ENCODE results near the gene MAPK10.

The MAPK10 gene

DNA sequence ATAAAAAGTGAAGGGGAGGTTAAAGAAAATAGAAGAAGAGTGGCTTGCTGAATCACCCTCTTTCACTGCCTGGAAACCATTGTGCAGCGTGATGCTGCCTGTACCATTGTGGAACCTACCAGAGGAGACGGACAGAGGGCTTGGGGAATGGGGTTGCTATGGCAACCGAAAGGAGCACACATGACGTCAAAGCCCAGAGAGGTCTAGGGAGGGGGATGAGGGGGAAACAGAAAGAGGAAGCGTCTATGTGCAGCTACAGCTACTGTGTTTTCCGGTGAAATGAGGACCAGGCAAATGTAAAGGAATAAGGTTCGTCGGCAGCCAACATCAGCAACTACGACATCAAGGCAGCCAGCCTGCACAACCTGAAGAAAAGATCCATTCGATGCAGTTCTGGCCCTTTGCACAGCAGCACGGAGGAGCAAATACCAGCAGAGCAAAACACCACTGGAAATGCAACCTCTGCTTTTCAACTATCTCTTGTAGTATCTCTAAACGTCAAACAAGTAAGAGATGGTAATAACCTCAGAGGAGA lies at the start of gene MAPK10:
TSS of gene MAPK10 (minus strand) at position 110 of the 535 bp plus-strand sequence.
- DNase-seq, result no peak

DNA sequence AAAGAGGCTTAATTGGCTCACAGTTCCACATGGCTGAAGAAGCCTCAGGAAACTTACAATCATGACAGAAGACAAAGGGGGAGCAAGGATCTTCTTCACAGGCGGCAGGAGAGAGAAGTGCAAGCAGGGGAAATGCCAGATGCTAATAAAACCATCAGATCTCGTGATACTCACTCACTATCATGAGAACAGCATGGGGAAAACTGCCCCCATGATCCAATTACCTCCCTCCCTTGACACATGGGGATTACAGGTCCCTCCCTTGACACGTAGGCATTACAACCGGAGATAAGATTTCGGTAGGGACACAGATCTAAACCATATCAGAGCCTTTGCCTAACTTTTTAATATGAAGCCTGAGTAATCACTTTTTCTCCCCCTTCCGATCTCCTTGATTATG lies 43.7 kb upstream of the MAPK10 start:
- DNase-seq, result no peak

DNA sequence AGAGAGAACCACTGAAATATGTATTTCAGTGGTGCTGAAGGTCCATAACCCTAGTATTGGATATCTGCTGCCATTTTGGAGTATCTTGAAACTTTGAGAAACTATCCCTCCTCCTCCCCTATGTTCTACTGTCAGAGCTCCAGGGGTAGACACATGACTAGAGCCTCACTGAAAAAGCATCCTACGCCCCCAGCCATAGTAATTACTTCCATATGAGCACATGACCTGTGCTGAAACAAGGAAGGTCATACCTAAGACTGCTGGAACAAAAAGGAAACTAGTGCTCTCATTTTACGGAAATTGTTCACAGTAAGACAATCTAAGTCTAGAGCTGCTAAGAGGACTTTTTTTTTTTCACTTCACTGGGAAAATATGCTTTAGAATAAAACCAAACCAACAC lies 42.0 kb upstream of the MAPK10 start:
- no peak for DNase-seq

DNA sequence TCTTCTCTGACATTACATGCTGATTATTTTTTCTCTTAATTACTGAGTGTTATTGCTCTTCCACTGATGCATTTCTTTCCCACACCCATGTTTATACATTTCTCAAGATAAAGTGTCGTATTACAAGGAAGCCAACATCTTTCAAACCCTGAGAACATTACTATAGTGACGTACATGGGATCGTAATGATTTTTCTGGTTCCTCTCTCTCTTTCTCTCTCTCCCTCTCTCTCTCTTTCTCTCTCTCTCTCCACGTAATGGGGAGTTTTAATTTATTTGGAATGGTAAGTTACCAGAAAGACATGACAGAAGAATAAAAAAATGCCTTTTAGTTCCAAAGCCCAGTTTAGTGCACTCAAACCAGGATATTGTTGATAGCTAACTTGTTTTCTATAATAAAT lies 40.4 kb upstream of the MAPK10 start:
- no peak for DNase-seq

DNA sequence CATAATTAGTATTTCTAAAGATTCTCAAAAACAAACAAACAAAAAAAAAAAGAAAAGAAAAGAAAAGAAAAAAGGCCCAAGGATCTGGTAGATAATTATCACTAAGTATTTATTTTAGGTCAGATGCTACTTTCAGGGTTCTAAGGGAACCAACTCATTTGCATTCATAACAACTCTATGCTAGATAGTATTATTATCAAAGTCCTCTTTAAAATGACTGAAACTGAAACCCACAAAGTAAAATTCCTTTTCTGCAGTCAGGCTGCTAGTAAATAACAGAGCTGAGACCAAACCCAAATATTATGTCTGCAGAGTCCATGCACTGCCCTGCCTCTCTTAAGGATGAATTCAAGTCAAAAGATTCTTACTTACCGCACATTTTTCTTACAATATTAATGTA lies 38.3 kb upstream of the MAPK10 start:
- no peak for DNase-seq

DNA sequence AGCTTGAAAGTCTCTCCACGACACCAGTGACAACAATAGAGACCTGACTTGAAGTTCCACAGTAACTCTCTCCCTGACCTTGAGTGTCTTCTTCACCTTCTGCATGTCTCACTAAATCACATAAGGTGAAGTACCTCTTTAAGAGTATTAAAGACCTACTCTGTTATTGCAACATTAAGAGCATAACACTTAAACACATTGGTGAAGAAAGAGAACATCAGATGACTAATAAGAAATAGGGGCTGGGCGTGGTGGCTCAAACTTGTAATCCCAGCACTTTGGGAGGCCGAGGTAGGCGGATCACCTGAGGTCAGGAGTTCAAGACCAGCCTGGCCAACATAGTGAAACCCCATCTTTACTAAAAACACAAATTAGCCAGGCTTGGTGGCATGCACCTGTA lies 33.9 kb upstream of the MAPK10 start:
- DNase-seq, result no peak

DNA sequence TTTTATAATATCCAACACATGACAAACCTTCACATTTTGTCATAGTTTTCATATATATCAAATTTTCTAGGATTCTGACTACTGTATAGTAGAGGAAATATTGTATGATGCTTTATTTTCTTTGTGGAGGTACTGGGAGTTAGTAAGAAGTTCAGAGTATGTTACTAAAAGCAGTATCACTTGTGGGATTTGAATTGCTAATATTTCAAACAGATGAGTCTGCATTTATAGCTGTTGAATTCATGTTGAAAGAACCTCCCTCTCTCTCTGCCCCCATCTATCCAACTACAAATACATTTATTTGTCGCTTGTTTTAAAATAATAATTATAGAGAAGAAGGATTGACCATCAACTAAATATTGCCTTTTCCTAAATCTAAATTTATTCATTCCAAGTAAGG lies 29.8 kb upstream of the MAPK10 start:
- DNase-seq, result no peak

DNA sequence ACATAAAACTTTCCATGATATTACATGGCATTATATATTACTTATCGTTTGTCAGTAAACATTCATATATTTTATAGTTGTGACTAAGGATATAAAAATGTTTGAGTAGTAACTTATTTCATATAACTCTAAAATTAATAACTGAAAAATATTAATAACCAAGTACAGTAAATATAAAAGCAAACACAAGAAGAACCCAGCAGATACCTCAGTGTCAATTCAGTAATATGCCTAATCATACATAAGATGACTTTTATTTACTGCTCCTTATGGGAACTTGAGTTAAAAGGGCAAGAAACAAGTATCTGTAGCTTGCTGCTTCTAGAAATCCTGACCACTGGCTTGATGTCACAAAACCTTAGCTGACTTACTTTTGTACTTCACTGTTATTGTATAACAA lies 28.4 kb upstream of the MAPK10 start:
- no peak for DNase-seq

DNA sequence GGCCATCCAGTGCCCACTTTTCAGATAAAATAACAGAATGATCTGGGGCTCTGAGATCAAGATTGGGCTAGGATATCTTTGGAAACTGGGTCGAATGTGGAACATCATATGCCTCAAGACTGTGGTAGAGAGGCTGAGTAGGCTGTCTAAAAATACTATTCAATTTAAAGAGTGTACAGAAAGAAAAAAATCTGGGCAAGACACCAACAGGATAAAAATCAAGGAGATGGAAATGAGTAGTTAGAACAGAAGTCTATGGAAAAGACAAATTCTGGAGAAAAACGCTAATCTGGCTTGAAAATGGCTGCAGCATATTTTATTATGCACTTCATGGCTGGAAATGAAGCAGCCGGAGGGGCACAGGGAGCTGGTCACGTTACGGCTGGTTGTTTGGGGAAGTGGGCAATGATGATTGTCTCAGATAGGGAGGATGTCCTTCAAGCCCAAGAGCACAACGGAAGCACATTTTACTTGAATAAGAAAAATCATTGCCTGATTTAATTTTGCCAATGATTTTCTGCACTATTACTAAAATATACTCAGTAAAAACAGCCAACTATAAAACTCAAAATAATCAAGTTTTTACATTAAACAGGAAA lies 27.1 kb upstream of the MAPK10 start:
- no peak for DNase-seq

DNA sequence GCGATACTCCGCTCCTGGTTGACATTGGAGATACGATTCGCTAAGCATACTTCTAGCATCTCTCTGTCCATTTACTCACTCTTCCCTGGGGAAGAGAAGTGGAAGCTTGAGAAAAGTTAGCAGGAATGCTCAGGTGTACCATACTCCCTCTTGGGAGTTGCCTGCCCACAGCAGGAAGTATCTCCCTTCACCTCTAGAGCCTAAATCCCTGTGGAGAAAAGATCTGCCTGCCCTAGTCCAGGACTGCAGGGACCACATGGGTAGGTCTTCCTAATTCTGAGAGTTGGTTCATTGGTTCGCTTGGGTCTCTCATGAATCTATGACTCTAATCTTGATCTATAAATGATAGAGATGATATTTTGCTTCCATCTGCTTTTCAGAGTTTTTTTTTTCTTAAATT lies 26.3 kb upstream of the MAPK10 start:
- no peak for DNase-seq

DNA sequence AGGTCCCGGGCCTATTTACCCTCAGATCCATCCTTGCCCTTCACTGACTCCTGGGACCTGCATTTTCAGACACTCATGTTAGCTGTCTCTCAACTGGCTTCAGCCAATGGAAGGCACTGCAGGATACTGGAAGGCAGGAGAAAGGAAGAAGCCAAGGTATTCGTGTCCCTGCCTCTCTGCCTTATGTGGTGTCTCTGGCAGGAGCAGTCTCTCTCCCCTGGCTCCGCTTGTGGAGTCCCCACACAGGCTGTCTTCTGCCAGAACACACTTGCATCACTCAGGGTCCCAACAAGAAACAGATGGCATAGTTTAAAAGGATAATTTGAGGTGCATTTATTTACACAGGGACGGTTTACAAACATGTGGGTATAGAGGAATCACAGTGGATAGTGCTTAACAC lies 21.6 kb upstream of the MAPK10 start:
- no peak for DNase-seq

DNA sequence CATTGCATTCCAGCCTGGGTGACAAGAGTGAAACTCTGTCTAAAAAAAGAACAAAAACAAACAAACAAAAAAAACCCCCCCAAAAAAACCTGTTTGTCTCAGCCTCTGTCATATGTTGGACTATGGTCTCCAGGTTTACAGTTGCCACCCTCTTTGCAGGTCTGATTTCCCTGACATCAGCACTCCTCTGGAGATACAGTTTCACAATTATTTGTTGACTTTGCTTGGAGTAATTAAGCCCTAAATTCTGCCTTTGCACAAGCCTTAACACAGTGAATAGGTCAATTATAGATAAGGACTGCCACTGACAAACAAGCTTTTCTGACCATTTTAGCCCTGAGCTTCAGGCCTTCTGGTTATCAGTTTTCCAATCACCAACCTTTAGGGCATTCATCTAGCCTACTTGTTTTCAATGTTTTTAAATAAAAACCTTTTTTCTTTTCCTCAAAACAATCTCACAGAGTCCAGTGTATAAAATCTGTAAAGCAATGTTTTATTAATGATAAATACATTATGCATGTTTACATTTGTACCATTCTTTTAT lies 20.4 kb upstream of the MAPK10 start:
- DNase-seq, result no peak

DNA sequence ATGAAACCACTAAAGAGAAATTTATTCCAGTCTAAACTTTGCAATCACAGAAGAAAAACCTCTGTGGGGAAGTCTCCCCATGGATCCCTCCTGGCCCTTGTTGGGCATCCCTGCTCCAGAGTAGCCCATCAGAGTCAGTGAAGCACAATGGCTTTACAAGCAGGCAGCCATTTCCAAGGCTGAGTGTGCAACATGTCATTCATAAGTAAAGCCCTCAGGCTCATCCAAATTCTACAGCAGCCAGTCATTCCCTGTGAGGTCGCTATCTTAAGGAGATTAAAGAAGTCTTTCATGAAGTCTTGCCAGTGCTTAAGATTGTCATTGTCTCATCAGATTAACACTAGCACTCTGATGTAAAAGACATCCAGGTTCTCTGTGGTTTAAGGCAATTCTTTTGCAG lies 17.0 kb upstream of the MAPK10 start:
- DNase-seq, result peak; percentile 16

DNA sequence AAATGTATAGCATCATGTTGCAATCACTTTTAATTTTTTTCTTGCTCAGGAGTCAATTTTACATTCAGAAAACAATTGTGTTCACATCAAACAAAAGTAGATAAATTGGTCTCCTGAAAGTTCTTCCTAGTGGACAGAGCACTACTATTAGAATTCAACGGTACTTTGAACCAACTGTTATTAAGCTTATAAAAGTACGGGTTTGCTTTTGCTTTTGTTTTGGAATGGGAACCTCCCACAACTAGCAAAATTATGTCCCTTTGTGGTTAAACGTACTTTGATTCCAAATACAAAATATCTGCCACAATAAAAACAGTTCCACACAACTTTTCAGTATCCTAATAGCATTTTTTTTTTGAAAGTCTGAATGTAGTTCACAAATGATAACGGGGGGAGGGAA lies 8.6 kb upstream of the MAPK10 start:
- no peak for DNase-seq

DNA sequence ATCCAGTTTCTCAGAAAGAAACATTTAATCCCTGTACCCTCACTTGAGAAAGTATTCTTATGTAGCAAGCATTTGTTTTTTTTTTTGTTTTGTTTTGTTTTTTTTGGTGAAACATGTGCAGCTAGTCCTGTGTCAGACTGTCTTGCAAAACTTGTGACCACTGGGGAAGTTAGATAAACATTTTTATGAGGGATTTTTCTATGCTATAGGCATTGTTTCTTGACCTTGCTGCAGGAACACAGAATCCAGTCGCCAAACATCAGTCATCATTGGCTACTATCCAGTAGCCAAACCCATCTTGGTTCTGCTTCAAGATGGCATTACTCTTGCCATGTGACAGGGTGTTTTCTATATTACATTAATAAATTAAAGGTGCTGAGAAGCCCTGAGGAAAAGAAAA lies 7.7 kb upstream of the MAPK10 start:
- no peak for DNase-seq

DNA sequence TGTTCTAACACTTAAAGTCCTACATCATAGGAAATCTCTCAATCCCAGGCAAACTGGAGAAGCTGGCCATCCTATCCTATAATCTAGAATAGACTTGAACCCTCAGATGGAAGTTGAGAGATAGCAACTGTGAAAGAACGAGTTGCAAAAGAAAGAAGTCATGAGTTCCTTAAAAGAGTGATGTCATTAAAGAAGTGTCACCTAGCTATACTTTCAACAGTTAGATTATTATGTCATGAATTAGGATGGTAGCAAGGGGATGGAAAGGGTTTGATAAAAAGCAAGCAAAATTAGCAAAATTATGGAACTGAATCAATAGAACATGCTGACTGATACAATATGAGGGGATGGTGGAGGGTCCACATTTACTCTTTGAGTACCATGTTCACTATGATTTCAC lies 7.1 kb upstream of the MAPK10 start:
- DNase-seq, result no peak

DNA sequence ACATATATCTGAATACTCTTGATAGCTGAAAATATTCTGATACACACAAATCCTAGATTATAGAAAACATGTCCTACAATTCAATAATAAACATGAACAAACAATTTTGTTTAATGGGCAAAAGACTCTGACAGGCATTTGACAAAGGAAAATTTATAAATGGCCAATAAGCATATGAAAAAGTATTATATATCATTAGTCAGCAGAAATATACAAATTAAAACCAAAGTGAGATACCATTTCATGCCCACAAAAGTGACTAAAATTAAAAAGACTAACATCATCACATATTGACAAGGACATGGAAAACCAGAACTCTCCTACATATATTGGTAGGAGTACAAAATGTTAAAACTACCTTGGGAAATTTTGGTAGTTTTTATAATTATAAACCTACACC lies 2.7 kb upstream of the MAPK10 start:
- DNase-seq, result no peak

DNA sequence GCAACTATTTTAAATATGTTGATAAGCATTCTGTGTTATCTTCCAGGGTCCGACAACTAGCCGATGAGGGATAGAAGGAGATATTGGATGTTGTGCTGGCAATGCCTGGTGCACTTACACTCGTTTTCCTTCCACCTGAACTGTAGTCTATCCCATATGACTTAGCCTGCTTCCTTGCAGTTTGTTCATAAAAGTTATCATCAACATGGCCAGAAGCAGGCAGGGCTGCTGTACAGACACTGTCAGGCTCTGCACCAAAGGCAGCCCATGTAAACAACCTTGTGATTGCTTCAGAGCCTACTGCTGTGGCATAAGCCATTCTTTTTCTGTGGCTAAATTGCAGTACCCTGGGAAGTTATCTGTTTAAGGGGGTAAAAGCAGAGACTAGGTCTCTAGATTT lies 1.6 kb downstream of the MAPK10 start:
- DNase-seq, result no peak

DNA sequence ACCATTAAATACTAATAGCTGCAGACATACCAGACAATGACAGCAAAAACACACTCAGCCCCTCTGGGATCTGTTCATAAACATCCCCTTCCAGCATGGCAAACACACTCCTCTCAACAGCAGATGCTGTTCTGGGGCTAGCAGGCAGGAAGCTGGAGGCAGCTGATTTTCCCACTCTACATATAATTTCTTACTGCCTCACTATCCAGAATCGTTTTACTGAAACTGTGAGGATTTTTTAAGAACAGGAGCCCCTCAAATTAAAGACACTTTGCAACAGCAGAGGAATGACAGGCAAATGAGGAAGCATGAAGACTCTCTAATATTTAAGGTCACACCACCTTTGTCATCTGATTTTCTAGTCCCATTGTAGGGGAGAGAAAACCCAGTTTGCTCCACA lies 2.2 kb downstream of the MAPK10 start:
- no peak for DNase-seq

DNA sequence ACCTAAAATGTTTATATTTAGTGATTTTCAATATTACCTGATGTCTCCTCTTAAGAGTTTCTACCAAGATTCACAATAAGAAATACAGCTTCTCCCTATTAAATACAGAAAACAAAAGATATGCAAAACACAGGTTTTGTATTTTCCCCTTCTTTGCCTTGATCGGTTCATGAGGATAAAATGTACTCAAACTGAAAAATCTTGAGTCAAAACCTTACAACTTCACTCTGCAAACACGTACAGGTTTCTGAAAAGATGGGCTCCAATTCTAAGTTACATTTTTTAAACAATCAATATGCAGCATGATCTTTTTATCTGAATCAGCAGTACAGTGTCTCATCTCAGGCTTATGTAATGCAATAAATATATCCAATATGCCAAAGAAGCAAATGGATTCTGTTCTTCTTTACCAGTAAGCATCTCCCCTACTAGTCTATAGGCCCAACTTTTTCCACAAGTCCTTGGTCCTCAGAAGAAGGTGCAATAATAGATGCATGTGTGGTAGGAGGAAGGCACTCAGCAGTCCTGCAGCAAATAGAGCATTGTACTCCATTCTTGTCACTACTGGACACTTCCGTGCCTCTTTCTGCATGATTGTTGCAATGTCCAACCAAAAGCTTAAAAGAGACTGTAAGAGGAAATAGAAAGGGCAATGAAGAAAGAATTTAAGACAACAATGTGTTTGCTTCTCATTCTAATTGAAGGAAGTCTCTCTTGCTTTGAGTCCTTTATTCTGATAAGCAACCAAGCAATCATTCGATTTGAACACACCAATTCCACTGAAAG lies 3.2 kb downstream of the MAPK10 start:
- no peak for DNase-seq

DNA sequence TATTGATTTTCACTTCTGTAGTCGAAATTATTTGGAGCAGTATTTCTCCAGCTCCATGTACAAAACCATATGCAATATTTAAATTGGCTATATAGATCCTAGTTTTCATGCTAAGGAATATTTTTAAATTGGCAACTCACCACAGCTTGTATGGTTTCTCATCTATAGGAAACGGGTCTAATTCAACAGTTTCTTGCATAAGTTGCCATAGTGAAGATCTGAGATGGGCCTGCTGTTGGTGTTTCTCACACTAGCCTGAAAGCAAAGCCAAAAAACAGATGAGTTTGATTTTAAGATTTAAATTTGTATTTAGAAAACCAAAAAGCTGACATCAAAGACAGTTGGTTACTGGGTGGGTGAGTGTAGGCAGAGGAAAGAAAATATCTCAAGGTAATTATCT lies 5.5 kb downstream of the MAPK10 start:
- no peak for DNase-seq

DNA sequence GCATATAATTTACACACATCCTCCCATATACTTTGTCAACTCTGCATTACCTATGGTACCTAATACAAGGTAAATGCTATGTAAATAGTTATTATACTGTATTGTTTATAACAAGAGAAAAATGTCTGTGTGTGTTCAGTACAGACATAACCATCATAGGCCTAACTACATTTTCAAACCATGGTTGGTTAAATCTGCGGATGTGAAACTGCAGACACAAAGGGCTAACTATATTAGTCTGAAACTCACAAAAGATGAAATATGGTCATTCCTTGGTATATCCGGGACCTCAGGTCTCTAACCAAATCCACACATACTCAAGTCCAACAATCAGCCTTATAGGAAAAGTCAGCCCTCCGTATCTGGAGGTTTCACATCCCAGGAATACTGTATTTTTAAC lies 13.5 kb downstream of the MAPK10 start:
- no peak for DNase-seq

DNA sequence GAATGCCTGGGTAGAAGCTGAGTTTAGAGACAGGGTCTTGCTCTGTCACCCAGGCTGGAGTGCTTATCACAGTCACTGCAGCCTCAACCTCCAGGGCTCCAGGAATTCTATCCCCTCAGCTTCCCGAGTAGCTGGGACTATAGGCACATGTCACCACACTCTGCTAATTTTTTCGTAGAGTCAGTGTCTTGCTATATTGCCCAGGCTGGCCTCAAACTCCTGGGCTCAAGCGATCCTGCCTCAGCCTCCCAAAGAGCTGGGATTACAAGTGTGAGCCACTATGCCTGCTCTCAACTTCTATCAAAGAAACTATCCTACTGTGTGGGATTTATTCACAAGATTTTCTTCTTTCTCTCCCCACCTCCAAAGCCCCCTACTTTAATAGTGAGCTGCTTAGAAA lies 15.7 kb downstream of the MAPK10 start:
- DNase-seq, result no peak

DNA sequence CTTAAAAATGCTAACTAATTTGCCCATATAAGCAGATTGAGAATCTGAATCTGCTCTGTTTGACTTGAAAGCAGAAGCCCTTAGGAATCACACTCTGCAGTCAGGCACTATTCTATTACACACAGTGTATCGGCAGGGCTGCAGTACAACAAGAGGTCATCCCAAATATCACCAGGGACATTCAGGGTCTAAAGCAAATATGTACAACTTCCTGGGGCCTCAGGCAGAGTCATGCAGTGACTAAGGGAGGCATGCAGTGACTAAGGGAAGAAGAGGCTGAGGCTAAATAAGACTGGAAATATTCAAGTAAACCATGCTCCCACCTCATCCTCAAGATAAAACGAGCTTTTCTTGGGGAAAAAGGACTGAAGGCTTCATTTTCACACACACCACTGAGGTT lies 20.9 kb downstream of the MAPK10 start:
- peak; percentile 77 for DNase-seq

DNA sequence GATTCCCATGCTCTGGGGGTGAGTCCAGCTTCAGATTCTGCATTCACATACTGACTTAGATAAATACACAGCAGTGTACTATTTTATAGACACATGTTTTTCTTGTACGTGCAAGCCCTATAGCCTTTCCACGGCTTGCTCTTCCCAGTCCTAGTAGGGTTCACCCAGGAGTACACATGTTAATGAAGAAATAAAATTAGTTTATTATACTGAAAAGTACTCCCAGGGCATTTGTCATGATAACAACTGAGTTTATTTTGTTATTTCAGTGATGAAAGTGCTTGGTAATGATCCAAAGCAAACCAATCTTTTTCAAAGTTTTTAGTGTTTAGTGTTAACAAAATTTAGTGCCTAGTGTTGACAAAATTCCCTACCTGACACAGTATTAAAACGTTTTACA lies 21.3 kb downstream of the MAPK10 start:
- no peak for DNase-seq

Data from NCI-H226 (cell line).